Lower leg skin (tissue), 4 donors: ENCODE measurements around the gene COL25A1. TPM values are rescaled to one million over a fixed set of nuclear protein-coding genes. Genes with fewer than 3 reads are reported as not detected.

Experiments
- DNase-seq, 2 donors: peaks; one replicate each; pipeline ENCODE4 v3.0.0-alpha.2; 2019; ENCODE audit warnings: low spot score in 2 of 2
- H3K4me3 ChIP-seq: fragments of 200-600 bp; sonication (generic); 2 replicates; pipeline ENCODE4 v1.5.1; 2017; ENCODE audit warnings: mild to moderate bottlenecking, low read depth; ENCODE audit not compliant: poor library complexity, severe bottlenecking
- CTCF ChIP-seq, 3 donors: fragments of 450-650 bp; IDR thresholded peaks; one replicate each; pipeline ENCODE4 v1.5.1; 2016; ENCODE audit warnings: antibody characterized with exemption in 3 of 3, mild to moderate bottlenecking in 3 of 3, moderate library complexity in 2 of 3
- POLR2A ChIP-seq, 2 donors: fragments of 450-650 bp; IDR thresholded peaks; one replicate each; pipeline ENCODE4 v1.6.1; 2016 to 2017; ENCODE audit warnings: antibody characterized with exemption in 2 of 2, mild to moderate bottlenecking in 1 of 2, moderate library complexity in 1 of 2
- WGBS, 2 donors: methylation state at CpG; one replicate each; pipeline ENCODE4 v1.1.5; 2018; 5-methylcytosine and 5-hydroxymethylcytosine counted together
- intact Hi-C: fragments of 100-400 bp; cut with DNase I; formaldehyde crosslinking; loops from one replicate; pipeline ENCODE4 v1.15.0; 2023; ENCODE audit warnings: low total_unique reads
- total RNA-seq, 4 donors: library from RNA; depleted of rRNA; stranded (reverse); fragments of >200 nt; gene quantifications; one replicate each; pipeline ENCODE4 v1.1.0, GENCODE V29; 2016

Gene COL25A1
- total RNA-seq, 4 donors from 2014 or later: 0.42 to 2.4 (median 1.5) TPM

- no peak for DNase-seq
- TF ChIP-seq CTCF (IDR thresholded peaks at IDR 0.05): no peak
- TF ChIP-seq POLR2A (IDR thresholded peaks at IDR 0.05): no peak
- intact Hi-C loops: no loop called here
- H3K4me3 ChIP-seq: no peak overlapping the region
- 39 to 60% methylated on average over 3 of the region's 3 CpGs for WGBS, 2 donors
These were observed 489.2 kb downstream of the COL25A1 start for GRCh38 chr4:108813261-108813660.

DNA sequence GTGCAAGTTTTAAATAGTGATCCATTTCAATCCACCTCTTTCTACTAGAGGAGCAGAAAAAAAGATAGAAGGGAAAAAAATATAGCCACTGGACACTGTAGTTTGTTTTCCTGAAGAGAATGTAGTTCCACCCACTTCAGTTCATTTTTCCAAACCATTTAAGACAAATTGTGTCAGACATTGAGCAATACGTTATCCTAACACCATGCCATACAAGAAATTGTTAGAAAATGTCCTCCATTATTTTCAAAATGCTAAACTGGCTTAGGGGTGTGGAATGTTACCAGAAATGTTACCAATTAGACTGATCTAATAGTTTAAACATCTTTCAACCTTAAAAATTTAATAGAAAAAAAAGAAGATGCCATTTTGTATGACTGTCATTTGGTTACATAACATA is 491.0 kb downstream of the COL25A1 start:
- no peak overlapping the region for H3K4me3 ChIP-seq
- WGBS, 2 donors: 80 to 82% methylated on average over 1 of the region's 1 CpG
- DNase-seq: no peak
- TF ChIP-seq POLR2A (IDR thresholded peaks at IDR 0.05): no peak
- TF ChIP-seq CTCF (IDR thresholded peaks at IDR 0.05): no peak
- intact Hi-C loops: no loop called here

DNA sequence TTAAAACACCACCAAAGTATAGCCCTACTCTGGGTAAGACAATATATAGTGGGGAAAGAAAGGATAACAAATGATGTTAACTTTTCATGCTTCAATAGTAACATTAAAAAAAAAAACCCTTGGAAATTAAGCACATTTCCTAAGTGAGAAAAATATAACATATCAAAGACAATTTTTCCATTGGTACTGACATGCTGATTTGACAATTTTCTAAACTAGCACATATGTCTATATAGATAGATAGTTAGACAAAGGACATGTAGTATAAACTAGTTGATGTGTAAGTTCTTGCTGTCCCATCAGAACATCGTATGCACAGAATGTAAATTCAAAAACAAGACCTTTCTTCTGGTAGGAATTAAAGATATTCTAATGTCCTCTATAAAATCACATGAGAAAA is 492.4 kb downstream of the COL25A1 start:
- 89 to 98% methylated on average over 1 of the region's 1 CpG for WGBS, 2 donors
- no peak for DNase-seq
- intact Hi-C loops: no loop called here
- no peak for TF ChIP-seq CTCF (IDR thresholded peaks at IDR 0.05)
- TF ChIP-seq POLR2A (IDR thresholded peaks at IDR 0.05): no peak
- H3K4me3 ChIP-seq: no peak overlapping the region

GRCh38 chr4:108804648-108805273 is 497.7 kb downstream of the COL25A1 start:
- no peak for TF ChIP-seq POLR2A (IDR thresholded peaks at IDR 0.05)
- no peak overlapping the region for H3K4me3 ChIP-seq
- 35 to 43% methylated on average over 5 of the region's 5 CpGs for WGBS, 2 donors
- intact Hi-C loops: no loop called here
- no peak for DNase-seq

GRCh38 chr4:108799306-108799705 is 503.2 kb downstream of the COL25A1 start:
- TF ChIP-seq CTCF (IDR thresholded peaks at IDR 0.05) (no peak), POLR2A (IDR thresholded peaks at IDR 0.05) (no peak)
- WGBS, 2 donors: 58 to 70% methylated on average over 5 of the region's 5 CpGs
- intact Hi-C loops: no loop called here
- no peak for DNase-seq
- H3K4me3 ChIP-seq: no peak overlapping the region

- intact Hi-C loops: no loop called here
- no peak overlapping the region for H3K4me3 ChIP-seq
- WGBS, 2 donors: 55 to 58% methylated on average over 3 of the region's 3 CpGs
- no peak for DNase-seq
- no peak for TF ChIP-seq POLR2A (IDR thresholded peaks at IDR 0.05)
- no peak for TF ChIP-seq CTCF (IDR thresholded peaks at IDR 0.05)
These were observed 506.3 kb downstream of the COL25A1 start for GRCh38 chr4:108796173-108796572.
